Prostate gland (tissue), 2 donors: ENCODE results near the gene ZNF101. TPM values are rescaled to one million over a fixed set of nuclear protein-coding genes. Genes with fewer than 3 reads are reported as not detected.
"Not testable (repeated sequence)": the region's sequence is repeated elsewhere in the genome, so short reads cannot be mapped to it uniquely, and the experiment has no call there.

ENCODE experiments used
- DNase-seq: peaks from one replicate; pipeline ENCODE4 v3.0.0-alpha.2; 2019; ENCODE audit warnings: low spot score
- H3K27ac ChIP-seq, 2 donors: fragments of 200-600 bp; sonication (generic); 2 replicates each; pipeline ENCODE4 v1.5.1; 2017 to 2019
- H3K27me3 ChIP-seq: fragments of 200-600 bp; sonication (generic); replicated peaks from 2 replicates; pipeline ENCODE4 v1.5.1; 2019; ENCODE audit not compliant: insufficient read depth
- H3K36me3 ChIP-seq, 2 donors: fragments of 200-600 bp; sonication (generic); 1 replicate in 1 of 2; 2 replicates in 1 of 2; pipeline versions ENCODE4 v1.5.1 to v1.8.1; 2017 to 2019
- H3K4me1 ChIP-seq: fragments of 200-600 bp; sonication (generic); replicated peaks from 2 replicates; pipeline ENCODE4 v1.5.1; 2019
- H3K4me3 ChIP-seq, 2 donors: fragments of 200-600 bp; sonication (generic); 2 replicates each; pipeline ENCODE4 v1.5.1; 2017 to 2019
- H3K9me3 ChIP-seq: fragments of 200-600 bp; sonication (generic); 2 replicates; pipeline ENCODE4 v1.5.1; 2017
- POLR2A ChIP-seq: fragments of 450-650 bp; IDR thresholded peaks from one replicate; pipeline ENCODE4 v1.6.1; 2016; ENCODE audit warnings: antibody characterized with exemption, mild to moderate bottlenecking
- POLR2AphosphoS5 ChIP-seq: sonication (generic); formaldehyde crosslinking; IDR thresholded peaks from one replicate; pipeline ENCODE4 v1.6.1; 2017; ENCODE audit warnings: antibody characterized with exemption
- WGBS: methylation state at CpG from one replicate; pipeline ENCODE4 v1.1.5; 2018; 5-methylcytosine and 5-hydroxymethylcytosine counted together
- intact Hi-C: fragments of 100-400 bp; cut with DNase I; formaldehyde crosslinking; loops from one replicate; pipeline ENCODE4 v1.14.2; 2022
- total RNA-seq, 2 donors: library from RNA; depleted of rRNA; stranded (reverse); fragments of >200 nt; gene quantifications; one replicate each; pipeline ENCODE4 v1.1.0, GENCODE V29; 2016
- TF ChIP-seq, protein P1 (sequence below), 4 experiments: fragments of 200-600 bp in 2 of 4; fragments of 450-650 bp in 2 of 4; sonication (generic) in 2 of 4; IDR thresholded peaks; 1 replicate in 3 of 4; 2 replicates in 1 of 4; pipeline ENCODE4 v1.5.1; 2016 to 2019; ENCODE audit warnings: antibody characterized with exemption in 4 of 4, mild to moderate bottlenecking in 2 of 4, moderate library complexity in 2 of 4

ZNF101 gene
- total RNA-seq, 2 donors from 2014 or later: 4.1 to 7.1 TPM

DNA sequence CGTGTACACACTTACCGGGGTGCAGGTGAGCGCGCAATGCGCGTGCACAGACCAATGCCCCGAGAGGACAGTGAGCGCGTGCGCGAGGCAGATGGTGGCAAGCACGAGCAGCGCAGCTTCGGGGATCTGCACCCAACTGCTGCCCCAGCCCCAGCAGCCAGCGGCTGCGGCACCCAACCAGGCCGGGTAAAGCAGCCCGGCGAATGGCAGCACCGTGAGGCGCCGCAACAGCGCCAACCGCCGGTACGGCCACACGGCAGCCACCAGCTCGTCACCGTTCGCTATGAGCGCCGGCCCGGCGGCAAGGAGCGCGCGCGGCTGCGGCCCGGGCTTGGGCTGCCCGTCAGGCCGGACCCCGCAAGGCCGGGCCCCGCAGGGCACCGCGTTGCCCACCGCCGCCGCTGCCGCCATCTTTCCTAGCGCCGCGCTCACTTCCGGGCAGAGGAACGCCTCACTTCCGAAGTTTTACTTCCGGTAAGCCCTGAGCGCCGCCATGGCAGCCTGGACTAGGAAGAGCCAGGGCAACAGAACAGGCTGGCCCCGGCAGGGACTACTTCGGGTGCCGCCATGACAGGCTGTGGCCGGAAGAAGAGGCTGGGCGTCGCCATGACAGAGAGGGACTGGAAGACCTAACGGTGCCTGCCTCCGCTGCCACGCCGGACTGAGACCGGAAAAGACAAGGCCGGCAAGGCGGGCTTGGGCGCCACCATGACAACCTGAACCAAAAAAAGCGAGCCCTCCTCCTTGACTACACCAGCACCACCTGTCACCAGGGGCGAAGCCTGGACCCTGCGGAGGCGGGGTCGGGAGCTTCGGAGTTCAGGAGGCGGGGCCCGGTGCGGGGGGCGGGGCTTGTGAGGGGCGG lies 5.2 kb upstream of the ZNF101 start, which contains the start of gene ATP13A1:
Gene ATP13A1 (minus strand): TSS at position 421 of the 865 bp plus-strand sequence. CDS start 10 bp downstream, at position 411.
- intact Hi-C loops: no loop called here
- H3K9me3 ChIP-seq: no peaks in the 10 kb centered on the region
- peak; percentile 51 for TF ChIP-seq POLR2A
- TF ChIP-seq POLR2AphosphoS5: peak; percentile 97
- TF ChIP-seq, protein P1, sequence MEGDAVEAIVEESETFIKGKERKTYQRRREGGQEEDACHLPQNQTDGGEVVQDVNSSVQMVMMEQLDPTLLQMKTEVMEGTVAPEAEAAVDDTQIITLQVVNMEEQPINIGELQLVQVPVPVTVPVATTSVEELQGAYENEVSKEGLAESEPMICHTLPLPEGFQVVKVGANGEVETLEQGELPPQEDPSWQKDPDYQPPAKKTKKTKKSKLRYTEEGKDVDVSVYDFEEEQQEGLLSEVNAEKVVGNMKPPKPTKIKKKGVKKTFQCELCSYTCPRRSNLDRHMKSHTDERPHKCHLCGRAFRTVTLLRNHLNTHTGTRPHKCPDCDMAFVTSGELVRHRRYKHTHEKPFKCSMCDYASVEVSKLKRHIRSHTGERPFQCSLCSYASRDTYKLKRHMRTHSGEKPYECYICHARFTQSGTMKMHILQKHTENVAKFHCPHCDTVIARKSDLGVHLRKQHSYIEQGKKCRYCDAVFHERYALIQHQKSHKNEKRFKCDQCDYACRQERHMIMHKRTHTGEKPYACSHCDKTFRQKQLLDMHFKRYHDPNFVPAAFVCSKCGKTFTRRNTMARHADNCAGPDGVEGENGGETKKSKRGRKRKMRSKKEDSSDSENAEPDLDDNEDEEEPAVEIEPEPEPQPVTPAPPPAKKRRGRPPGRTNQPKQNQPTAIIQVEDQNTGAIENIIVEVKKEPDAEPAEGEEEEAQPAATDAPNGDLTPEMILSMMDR (IDR thresholded peaks at IDR 0.05): peak in 1 of 4 experiments; percentile 49
- peak within 1 kb of the TSS; percentile 92 to 93 for H3K27ac ChIP-seq
- H3K4me3 ChIP-seq: peak within 1 kb of the TSS; percentile 85 to 98
- H3K4me1 ChIP-seq: peaks cover 12% of the 10 kb centered on the region
- peak; percentile 97 for DNase-seq
- H3K36me3 ChIP-seq: peaks cover under 1 to 3% of the 10 kb centered on the region in 2 donors
- H3K27me3 ChIP-seq: no peaks in the 10 kb centered on the region
- WGBS: under 1% methylated on average over 56 of the region's 85 CpGs

DNA sequence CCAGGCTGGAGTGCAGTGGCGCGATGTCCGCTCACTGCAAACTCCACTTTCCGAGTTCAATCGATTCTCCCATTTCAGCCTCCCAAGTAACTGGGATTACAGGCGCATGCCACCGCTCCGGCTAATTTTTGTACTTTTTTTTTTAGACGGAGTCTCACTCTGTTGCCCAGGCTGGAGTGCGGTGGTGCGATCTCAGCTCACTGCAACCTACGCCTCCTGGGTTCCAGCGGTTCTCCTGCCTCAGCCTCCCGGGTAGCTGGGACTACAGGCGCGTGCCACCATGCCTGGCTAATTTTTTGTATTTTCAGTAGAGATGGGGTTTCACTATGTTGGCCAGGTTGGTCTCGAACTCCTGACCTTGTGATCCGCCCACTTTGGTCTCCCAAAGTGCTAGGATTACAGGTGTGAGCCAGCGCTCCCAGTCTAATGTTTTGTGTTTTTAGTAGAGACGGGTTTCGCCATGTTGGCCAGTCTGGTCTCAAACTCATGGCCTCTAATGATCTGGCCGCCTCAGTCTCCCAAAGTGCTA lies 3.2 kb upstream of the ZNF101 start:
- intact Hi-C loops, DNase-seq, H3K36me3 ChIP-seq, H3K27ac ChIP-seq, H3K27me3 ChIP-seq, H3K9me3 ChIP-seq, H3K4me3 ChIP-seq: not testable (repeated sequence)
- WGBS: 95% methylated on average over 22 of the region's 22 CpGs
- peaks cover 12% of the 10 kb centered on the region for H3K4me1 ChIP-seq

DNA sequence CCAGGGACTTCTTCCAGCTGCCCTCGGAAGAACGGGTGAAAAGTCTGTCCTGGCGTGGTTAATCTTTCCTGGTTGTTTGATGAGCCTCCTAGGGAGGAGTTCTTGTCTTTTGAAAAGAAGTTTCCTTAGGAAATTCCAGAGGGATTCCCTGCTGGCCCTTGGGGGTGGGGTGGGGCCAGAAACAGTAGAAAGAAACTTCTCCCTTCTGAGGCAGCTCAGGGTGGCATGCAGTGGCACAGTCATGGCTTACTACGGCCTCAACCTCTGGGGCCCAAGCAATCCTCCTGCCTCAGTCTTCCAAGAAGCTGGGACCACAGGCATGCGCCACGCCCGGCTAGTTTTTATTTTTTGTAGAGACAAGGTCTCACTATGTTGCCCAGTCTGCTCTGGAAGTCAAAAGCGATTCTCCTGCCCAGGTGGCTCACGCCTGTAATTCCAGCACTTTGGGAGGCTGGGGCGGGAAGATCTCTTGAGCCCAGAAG lies 1.5 kb downstream of the ZNF101 start:
- Histone ChIP-seq H3K9me3 (no peaks in the 10 kb centered on the region), H3K4me3 (no peak overlapping the region), H3K4me1 (no peaks in the 10 kb centered on the region), H3K36me3 (no peaks in the 10 kb centered on the region), H3K27me3 (no peaks in the 10 kb centered on the region), H3K27ac (no peak overlapping the region)
- WGBS: 76% methylated on average over 10 of the region's 10 CpGs
- no peak for TF ChIP-seq POLR2A
- TF ChIP-seq, protein P1 (IDR thresholded peaks at IDR 0.05): no peak
- DNase-seq: no peak
- intact Hi-C loops: no loop called here

DNA sequence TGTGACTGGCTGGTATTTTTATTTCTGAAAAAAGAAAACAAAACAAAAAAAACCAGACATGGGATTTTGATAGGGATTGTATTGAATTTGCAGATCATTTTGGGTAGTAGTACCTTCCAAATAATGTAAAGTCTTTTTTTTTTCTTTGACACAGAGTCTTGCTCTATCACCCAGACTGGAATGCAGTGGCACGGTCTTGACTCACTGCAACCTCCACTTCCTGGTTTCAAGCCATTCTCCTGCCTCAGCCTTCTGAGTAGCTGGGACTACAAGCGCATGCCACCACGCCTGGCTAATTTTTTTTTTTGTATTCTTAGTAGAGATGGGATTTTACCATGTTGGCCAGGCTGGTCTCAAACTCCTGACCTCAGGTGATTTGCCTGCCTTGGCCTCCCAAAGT lies 4.2 kb downstream of the ZNF101 start:
- no peaks in the 10 kb centered on the region for H3K27me3 ChIP-seq
- no peak overlapping the region for H3K27ac ChIP-seq
- no peaks in the 10 kb centered on the region for H3K36me3 ChIP-seq
- 98% methylated on average over 3 of the region's 3 CpGs for WGBS
- H3K4me1 ChIP-seq: no peaks in the 10 kb centered on the region
- H3K4me3 ChIP-seq: no peak overlapping the region
- intact Hi-C loops: no loop called here
- TF ChIP-seq, protein P1 (IDR thresholded peaks at IDR 0.05): no peak
- TF ChIP-seq POLR2AphosphoS5 (no peak), POLR2A (no peak)
- no peaks in the 10 kb centered on the region for H3K9me3 ChIP-seq
- DNase-seq: no peak

DNA sequence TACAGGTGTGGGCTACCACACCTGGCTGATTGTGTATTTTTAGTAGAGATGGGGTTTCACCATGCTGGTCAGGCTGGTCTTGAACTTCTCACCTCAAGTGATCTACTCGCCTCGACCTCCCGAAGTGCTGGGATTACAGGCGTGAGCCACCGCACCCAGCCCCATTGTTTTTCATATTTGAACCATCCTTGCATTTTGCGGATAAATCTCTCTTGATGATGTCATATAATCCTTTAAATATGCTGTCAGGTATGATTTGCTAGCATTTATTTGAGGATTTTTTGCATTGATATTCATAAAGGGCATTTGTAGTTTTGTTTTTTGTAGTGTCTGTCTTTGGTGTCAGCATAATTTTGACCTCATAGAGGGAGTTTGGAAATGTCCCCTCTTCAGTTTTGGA lies 5.7 kb downstream of the ZNF101 start:
- H3K4me3 ChIP-seq: no peak overlapping the region
- no peaks in the 10 kb centered on the region for H3K9me3 ChIP-seq
- TF ChIP-seq, protein P1 (IDR thresholded peaks at IDR 0.05): no peak
- TF ChIP-seq POLR2A (no peak), POLR2AphosphoS5 (no peak)
- no peak for DNase-seq
- intact Hi-C loops: no loop called here
- H3K36me3 ChIP-seq: peaks cover 0 to 9% of the 10 kb centered on the region in 2 donors
- H3K27ac ChIP-seq: no peak overlapping the region
- H3K4me1 ChIP-seq: no peaks in the 10 kb centered on the region
- WGBS: 96% methylated on average over 6 of the region's 6 CpGs
- no peaks in the 10 kb centered on the region for H3K27me3 ChIP-seq
